ENCODE measurements around the gene CTXN1.

DNA sequence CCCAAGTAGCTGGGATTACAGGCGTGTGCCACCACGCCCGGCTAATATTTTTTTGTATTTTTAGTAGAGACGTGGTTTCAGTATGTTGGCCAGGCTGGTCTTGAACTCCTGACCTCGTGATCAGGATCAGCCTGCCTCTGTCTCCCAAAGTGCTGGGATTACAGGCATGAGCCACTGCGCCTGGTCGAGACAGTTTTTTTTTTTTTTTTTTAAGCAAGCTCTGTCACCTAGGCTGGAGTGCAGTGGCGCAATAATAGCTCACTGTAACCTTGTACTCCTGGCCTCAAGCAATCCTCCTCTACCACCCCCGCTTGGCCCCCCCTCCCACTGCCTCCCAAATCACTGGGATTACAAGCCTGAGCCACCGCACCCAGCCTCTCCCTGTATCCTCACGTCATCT is 28.6 kb downstream of the CTXN1 start:
- no peak for TF ChIP-seq POLR2A (IDR thresholded peaks at IDR 0.05)
- TF ChIP-seq, protein P1, sequence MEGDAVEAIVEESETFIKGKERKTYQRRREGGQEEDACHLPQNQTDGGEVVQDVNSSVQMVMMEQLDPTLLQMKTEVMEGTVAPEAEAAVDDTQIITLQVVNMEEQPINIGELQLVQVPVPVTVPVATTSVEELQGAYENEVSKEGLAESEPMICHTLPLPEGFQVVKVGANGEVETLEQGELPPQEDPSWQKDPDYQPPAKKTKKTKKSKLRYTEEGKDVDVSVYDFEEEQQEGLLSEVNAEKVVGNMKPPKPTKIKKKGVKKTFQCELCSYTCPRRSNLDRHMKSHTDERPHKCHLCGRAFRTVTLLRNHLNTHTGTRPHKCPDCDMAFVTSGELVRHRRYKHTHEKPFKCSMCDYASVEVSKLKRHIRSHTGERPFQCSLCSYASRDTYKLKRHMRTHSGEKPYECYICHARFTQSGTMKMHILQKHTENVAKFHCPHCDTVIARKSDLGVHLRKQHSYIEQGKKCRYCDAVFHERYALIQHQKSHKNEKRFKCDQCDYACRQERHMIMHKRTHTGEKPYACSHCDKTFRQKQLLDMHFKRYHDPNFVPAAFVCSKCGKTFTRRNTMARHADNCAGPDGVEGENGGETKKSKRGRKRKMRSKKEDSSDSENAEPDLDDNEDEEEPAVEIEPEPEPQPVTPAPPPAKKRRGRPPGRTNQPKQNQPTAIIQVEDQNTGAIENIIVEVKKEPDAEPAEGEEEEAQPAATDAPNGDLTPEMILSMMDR (IDR thresholded peaks at IDR 0.05) = no peak
- TF ChIP-seq EP300 (IDR thresholded peaks at IDR 0.05) = no peak
